GM20000 (cell line): Measurements from ENCODE around the gene BICD2.

Experiments
- DNase-seq: peaks from one replicate; pipeline ENCODE4 v3.0.0; 2012; ENCODE audit warnings: low spot score
- TF ChIP-seq, protein P1 (sequence below): IDR thresholded peaks from 2 replicates; pipeline ENCODE4 v1.5.1; 2012; ENCODE audit warnings: mild to moderate bottlenecking, control low read depth; ENCODE audit errors: extremely low read depth, missing control alignments

BICD2 gene

DNA sequence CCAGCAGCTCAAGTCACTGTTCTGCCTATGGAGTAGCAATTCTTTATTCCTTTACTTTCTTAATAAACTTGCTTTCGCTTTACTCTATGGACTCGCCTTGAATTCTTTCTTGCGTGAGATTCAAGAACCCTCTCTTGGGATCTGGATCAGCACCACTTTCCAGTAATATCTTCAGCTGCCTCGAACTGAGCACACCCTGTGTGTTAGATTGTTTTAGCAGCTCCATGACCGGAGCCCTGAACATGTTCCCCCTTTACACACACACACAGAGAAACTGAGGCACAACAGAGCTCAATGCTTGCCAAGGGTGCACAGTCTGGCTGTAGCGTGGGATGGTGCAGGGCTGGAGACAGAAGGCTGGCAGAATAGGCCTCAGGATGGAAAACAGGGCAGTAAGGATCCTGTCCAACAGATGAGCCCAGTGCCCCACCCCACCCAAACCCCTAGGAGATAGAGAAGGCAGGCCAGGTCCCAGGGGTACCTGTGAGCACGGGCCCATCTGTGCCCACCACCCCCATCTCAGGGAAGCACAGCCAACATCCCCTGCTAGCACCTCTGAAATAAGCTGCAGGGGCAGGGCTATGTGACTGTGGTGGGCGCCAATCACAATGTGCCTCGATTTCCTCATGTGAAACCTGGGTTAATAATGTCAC lies 27.9 kb downstream of the BICD2 start:
- TF ChIP-seq, protein P1, sequence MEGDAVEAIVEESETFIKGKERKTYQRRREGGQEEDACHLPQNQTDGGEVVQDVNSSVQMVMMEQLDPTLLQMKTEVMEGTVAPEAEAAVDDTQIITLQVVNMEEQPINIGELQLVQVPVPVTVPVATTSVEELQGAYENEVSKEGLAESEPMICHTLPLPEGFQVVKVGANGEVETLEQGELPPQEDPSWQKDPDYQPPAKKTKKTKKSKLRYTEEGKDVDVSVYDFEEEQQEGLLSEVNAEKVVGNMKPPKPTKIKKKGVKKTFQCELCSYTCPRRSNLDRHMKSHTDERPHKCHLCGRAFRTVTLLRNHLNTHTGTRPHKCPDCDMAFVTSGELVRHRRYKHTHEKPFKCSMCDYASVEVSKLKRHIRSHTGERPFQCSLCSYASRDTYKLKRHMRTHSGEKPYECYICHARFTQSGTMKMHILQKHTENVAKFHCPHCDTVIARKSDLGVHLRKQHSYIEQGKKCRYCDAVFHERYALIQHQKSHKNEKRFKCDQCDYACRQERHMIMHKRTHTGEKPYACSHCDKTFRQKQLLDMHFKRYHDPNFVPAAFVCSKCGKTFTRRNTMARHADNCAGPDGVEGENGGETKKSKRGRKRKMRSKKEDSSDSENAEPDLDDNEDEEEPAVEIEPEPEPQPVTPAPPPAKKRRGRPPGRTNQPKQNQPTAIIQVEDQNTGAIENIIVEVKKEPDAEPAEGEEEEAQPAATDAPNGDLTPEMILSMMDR, result no peak
- DNase-seq, result no peak

DNA sequence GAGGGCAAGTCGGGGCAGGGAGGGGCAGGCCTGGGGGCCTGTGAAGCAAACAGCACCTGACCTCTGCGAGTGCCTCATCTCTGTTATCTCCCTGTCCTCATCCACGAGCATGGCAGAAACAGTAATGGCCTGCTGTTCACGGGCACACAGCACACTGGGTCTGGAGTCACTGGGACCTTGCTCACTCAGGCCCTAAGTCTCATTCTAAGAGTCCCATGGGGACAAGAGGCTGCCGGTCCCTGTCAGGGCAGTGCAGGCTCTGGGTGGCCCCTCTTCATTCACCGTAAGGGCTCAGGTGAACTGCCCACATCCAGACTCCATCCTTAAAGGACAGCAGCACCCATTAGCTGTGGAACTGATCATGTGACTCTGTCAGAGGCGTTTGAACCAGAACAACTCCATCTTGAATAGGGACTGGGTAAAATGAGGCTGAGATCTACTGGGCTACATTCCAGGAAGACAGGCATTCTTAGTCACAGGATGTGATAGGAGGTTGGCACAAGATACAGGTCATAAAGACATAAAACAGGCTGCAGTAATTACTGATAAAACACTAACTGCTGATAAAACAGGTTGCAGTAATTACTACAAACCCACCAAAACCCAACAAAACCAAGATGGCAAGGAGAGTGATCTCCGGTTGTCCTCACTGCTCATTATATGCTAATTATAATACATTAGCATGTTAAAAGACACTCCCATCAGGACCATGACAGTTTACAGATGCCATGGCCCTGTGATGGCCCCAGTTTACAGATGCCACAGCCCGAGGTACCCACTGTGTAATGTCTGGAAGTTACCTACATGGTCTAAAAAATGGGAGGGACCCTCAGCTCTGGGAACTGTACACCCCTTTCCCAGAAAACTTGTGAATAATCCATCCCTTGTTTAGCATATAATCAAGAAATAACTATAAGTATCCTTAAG lies 28.7 kb downstream of the BICD2 start:
- no peak for DNase-seq
- TF ChIP-seq, protein P1, result no peak

DNA sequence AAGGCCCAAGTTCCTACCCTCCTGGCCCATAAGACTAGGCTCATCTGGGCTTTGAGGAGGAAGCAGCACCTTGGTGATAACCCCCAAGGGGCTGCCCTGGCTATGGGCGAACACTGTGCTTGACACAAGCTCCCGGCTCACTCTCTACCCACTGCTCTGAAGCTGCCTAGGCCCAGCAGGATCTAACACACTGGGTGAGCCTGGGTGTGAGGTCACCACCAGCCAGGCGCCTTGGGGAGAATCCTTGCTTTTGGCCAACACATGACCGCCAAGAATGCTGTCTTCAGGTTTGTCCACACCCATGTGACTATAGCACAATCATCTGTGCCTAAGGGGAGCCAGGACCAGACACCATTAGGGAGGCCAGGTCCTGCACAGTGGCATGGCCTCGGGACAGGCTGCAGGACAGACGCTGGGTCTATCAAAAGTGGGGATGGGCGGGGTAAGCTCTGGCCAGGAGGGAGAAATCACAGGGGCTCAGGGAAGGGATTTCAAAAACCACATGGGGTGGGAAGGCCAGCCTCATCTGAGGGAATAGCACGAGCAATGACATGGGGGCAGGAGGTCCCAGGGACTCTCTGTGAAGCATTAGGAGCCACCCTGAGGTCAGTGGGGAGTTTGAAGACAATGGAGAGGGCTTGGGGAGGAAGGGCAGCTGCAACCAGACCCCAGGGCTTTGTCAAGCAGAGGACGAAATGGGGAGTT lies 29.6 kb downstream of the BICD2 start:
- no peak for DNase-seq
- TF ChIP-seq, protein P1, result no peak

DNA sequence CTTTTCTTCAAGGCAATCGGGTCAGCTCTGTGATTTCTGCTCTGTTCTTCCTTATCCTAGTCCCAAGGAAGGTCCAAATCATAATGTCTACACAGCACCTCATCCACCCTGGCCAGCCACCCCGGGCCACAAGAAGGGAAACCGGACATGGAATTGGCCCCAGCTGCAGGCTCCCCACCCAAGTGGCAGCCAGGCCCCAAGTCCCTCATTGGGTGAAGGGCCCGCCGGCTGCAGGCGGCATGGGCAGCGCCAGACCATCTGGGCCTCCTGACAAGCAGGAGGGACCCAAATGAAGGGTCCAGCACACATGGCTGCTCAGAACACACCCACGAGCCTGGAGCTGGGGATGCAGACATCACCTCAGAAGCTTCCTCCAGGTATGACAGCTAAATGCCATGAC lies 33.7 kb downstream of the BICD2 start:
- no peak for DNase-seq
- TF ChIP-seq, protein P1, result no peak

- DNase-seq, result no peak
- TF ChIP-seq, protein P1, result no peak
Measured at GRCh38 chr9:92729735-92730155, 34.9 kb downstream of the BICD2 start.

DNA sequence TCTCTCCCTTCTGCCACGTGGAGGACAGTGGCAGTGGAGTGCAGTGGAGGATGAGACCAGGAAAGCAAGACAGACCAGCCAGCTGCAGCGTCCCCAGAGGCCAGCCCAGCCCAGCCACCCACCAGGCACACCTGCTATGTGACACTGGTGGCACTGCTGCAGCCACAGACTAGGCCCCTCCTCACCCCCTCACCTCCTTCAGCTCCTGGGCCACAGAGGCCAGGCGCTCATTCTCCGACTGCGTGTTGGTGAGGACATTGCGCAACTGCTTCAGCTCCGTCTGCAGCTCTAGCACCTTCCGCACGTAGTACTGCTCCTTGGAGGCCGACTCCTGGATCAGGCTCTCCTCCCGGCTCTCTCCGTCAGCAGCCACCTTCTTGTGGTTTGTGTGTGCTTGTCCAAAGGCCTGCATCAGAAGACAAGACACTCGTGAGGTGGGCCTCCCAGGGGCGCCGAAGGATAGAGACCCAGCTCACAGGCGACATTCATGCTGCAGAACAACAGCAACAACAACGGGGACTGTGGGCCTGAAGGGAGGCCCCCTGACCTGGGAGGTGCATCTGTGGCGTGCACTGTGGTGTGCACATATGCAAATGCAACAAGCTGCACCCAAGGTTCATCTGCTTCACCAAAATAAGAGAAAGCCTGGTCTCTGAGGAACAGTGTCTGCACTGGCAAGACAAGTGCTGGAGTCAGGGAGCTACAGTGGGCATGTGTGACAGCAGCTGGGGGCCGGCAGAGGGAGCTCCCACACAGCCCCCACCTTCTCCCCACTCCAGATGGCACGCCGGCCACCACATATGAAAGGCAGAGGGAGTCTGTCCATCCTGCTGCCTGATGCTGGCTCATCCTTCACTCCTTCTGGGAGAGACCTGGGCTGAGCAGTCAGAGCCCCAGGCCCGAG lies 35.5 kb downstream of the BICD2 start:
- TF ChIP-seq, protein P1, result peak; percentile 48
- DNase-seq, result peak; percentile 73
